Epithelial cell of proximal tubule (primary cell): ENCODE results near the gene ST8SIA5. TPM values are rescaled to one million over a fixed set of nuclear protein-coding genes. Genes with fewer than 3 reads are reported as not detected.

Source experiments
- DNase-seq: peaks from one replicate; pipeline ENCODE4 v3.0.0-alpha.2; 2011; ENCODE audit warnings: low read depth
- H3K4me3 ChIP-seq: 2 replicates; pipeline ENCODE4 v1.5.1; 2011; ENCODE audit warnings: low read depth, mild to moderate bottlenecking, low read length
- total RNA-seq: library from RNA; depleted of rRNA; stranded (reverse); fragments of >200 nt; gene quantifications from 2 replicates; pipeline ENCODE4 v1.2.3, GENCODE V29; 2015
- TF ChIP-seq, protein P1 (sequence below): conservative IDR thresholded peaks from 2 replicates; pipeline ENCODE4 v1.5.1; 2012; ENCODE audit warnings: low read depth, mild to moderate bottlenecking, low read length

The ST8SIA5 gene
- total RNA-seq, 1 donor from 2014 or later, result not detected

GRCh38 chr18:46771141-46771540 is 14.3 kb upstream of the ST8SIA5 start:
- H3K4me3 ChIP-seq, result no peak overlapping the region
- TF ChIP-seq, protein P1, sequence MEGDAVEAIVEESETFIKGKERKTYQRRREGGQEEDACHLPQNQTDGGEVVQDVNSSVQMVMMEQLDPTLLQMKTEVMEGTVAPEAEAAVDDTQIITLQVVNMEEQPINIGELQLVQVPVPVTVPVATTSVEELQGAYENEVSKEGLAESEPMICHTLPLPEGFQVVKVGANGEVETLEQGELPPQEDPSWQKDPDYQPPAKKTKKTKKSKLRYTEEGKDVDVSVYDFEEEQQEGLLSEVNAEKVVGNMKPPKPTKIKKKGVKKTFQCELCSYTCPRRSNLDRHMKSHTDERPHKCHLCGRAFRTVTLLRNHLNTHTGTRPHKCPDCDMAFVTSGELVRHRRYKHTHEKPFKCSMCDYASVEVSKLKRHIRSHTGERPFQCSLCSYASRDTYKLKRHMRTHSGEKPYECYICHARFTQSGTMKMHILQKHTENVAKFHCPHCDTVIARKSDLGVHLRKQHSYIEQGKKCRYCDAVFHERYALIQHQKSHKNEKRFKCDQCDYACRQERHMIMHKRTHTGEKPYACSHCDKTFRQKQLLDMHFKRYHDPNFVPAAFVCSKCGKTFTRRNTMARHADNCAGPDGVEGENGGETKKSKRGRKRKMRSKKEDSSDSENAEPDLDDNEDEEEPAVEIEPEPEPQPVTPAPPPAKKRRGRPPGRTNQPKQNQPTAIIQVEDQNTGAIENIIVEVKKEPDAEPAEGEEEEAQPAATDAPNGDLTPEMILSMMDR, result no peak
- no peak for DNase-seq

DNA sequence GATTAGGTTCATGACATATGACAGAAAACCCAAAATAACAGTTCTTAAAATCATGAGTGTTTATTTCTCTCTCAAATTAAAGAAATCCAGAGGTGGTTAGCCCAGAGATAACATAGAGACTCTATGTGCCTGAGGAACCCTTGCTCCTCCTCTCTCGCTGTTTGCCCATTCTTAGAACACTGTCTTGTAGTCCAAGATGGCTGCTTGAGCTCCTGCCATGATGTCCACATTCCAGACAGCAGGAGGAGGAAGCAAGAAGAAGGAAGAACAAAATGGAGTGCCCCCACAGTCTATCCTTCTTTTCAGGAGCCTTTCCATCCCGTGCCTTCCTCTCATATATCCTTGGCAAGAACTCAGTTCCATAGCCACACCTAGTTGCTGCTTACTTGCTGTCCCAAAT is 13.9 kb upstream of the ST8SIA5 start:
- no peak overlapping the region for H3K4me3 ChIP-seq
- DNase-seq, result no peak
- TF ChIP-seq, protein P1, result no peak

- no peak overlapping the region for H3K4me3 ChIP-seq
- DNase-seq, result no peak
- TF ChIP-seq, protein P1, result no peak
Measured at GRCh38 chr18:46768166-46768921, 11.5 kb upstream of the ST8SIA5 start.

- TF ChIP-seq, protein P1, result no peak
- H3K4me3 ChIP-seq, result no peak overlapping the region
- DNase-seq, result no peak
Measured at GRCh38 chr18:46767217-46767616, 10.4 kb upstream of the ST8SIA5 start.

GRCh38 chr18:46764586-46764985 is 7.7 kb upstream of the ST8SIA5 start:
- DNase-seq, result no peak
- H3K4me3 ChIP-seq, result no peak overlapping the region
- TF ChIP-seq, protein P1, result no peak

DNA sequence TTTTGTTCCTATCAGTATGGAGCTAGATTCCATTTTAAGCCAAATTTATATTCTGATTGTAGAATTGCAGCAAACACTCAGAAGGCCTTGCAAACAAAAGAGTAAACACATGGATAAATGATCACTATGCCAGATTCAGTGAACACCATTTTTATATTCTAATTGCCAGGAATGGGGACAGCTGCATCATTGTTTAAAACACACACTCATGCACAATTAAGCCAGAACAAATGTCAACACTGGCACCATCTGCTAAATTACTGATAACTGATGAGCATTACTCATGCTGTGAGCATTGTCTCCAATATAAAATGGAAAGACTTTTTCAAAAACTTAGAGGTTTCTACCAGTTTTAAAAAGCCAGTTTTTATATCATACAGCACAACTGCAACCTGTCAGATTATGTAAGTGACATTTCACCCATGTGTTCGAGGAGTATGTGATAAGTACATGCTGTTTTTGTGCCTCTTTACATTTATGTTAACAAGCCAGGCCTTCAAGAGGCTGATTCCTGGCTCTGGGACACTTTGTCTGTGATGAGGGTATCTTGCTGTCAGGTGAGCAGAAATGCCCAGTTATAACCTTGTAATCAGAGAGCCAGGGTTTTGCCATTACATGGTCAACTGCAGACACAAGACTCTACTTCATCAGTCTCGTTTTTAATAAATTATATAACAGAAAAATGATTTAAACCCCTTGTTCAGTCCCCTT is 4.4 kb upstream of the ST8SIA5 start:
- no peak overlapping the region for H3K4me3 ChIP-seq
- TF ChIP-seq, protein P1, result no peak
- no peak for DNase-seq

GRCh38 chr18:46759890-46760289 is 3.0 kb upstream of the ST8SIA5 start:
- no peak for DNase-seq
- TF ChIP-seq, protein P1, result no peak
- H3K4me3 ChIP-seq, result no peak overlapping the region
